CD1c-positive myeloid dendritic cell (primary cell): ENCODE data around the gene IDI1.
"Not testable (repeated sequence)": the region's sequence is repeated elsewhere in the genome, so short reads cannot be mapped to it uniquely, and the experiment has no call there.

Experiments used
- DNase-seq: peaks from one replicate; pipeline ENCODE4 v3.0.0-alpha.2; 2016; ENCODE audit errors: extremely low spot score

The IDI1 gene

DNA sequence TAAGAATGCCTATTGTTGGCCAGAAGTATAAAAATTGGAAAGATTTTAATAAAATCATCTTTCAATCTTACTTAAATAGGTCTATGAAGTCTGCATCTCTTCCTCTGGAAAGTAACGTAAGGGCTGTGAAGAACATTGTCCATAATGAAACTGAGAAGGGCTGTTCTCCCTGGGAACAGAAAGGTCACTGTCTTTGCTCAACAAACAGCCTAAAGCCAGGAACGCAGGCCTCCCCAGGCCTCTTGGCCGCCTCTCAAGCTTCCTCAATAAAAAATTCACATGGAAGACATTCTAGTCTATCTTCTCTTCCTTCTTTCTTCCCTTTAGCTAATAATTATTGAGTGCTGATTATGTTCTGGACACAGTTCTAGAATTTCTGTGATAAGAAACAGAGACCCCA lies 14.2 kb downstream of the IDI1 start:
- no peak for DNase-seq

DNA sequence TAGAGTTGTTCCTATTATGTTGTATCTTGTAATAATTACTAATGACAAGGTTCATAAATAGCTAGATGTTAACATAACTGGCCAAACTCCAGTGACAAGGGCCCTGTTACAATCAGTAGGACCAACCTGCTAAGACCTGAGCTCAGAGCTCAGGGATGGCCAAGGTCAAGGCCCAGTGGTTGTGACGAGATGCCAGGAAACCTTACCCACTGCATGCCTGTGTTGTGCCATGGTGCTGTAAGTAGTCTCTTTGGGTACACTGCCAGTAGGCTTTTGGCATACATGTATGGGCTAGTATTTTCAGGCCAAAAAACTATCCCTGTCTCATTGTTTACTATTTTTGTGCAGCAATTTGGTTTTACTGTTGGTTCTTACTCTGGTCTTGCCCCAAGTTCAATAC lies 15.3 kb downstream of the IDI1 start:
- DNase-seq: no peak

DNA sequence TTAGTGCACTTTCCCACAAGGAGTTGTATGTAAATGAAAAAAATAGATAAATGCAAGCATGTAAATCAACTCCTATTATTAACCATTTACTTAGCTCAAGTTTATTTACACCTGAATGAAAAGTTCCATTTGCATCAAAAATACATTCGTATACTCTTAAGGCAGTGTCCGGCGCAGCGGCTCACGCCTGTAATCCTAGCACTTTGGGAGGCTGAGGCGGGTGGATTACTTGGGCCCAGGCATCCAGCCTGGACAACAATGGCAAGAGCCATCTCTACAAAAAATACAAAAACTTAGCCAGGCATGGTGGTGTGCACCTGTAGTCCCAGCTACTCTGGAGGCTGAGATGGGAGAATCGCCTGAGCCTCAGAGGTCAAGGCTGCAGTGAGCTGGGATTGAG lies 19.1 kb downstream of the IDI1 start:
- DNase-seq: no peak

DNA sequence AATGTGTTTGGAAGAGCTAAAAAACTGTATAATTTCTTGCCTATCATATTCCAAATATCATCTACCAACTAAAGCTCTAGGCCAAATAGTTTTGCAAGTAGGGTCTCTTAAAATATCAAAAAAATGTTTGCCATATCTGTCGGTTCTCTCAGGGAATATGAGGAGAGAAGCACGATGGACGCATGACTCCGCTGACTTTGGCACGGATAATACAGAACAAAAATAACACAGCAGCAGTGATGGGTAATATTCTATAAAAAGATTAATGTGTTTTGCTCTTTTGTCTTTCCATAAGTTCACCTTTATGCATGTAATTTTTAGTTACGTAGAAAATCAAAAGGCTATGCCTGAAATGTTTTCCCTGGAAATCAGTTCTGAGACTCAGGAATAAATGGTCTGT lies 22.3 kb downstream of the IDI1 start:
- DNase-seq: no peak

DNA sequence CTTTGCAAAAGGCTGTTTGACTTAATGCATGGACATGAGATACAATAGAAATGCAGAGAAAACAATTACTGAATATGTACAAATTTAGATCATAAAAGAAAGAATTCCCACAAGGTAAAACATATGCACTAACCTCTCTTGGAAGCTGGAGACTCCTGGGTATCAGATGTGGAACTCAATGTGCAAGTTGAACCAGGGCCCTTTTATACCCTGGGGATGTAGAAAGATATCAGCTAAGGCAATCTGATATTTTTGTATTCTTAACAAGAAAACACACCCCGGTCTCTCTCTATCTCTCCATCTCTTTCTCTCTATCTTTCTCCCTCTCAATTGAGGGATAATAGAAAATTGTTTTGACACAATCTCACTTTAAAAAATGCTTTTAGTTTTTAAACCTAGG lies 23.2 kb downstream of the IDI1 start, which contains the start of gene IDI2:
Gene IDI2, minus strand, starts transcription at position 177 of the 400 bp plus-strand sequence. CDS start 1,136 bp downstream, outside the sequence.
- DNase-seq: no peak

DNA sequence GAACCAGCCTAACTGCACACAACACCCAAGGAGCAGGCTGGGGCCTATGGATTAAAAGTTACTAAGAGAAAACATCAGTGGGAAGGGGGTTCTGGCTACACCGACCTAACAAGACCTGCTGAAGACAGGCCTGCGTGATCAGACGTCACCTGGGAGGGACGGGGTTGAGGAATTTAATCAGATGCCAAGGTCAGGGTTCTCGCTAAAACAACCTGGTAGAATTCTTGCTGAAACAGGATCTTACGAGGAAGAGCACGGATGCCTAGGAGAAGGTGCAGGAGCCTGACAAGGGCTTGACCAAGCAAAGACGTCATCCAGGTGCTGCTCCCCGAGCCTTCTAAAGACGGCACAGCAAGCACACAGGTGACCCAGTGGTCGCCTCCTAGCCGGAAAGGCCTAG lies 24.8 kb downstream of the IDI1 start:
- no peak for DNase-seq

DNA sequence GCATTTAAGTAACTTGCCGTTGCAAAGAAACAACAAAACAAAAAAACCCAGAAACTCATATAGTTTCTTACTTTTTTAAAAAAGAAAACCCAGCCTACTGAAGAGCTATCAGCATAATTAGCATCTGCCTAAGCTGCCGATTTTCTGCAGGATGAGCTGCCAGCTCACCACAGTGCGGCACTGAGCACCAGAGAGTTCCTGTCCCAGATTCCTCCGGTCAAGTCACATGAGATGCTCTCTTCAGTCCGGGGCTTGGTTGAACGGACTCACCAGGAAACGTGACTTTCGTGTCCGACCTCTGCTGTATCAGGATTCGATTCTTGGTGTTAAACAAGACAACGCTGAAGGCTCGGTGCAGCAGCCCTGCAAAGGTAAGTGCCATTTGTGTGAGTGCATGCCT lies 26.5 kb downstream of the IDI1 start:
- DNase-seq: no peak

DNA sequence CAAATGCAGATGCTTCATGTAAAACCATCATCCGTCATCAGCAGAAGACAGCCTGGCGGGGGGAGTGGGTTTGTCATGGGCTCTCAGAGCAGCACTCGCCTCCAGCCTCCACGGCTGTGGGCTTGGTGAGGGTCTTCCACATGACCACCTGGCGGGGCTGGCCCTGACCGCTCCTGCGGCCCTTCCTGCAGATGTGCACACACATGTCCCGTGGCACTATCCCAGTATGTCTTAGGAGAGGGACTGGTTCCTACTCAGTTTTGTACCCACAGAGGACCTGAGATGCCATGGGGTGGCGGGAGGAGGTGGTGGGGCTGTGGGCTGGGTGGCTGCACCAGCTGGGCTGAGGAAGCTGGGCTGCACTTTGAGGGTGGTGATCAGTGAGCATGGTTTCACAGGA lies 28.0 kb downstream of the IDI1 start:
- DNase-seq: no peak

DNA sequence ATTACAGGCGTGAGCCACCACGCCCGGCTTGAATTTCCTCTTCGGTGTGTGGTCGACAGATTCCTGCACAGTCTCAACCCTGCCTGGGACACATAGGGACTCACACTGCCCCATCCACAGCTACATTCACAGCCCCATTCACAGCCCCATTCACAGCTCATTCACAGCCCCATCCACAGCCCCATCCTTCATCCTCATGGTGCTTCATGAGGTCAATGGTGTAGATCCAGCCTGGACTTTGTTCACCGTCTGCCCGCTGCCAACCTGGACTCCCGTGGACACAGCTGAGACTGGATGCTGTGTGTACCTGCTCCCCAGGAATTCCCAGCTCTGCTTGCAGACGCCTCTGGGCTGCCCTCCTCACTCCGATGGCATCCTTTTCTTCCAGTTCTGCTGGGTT lies 28.5 kb downstream of the IDI1 start:
- DNase-seq: no peak

DNA sequence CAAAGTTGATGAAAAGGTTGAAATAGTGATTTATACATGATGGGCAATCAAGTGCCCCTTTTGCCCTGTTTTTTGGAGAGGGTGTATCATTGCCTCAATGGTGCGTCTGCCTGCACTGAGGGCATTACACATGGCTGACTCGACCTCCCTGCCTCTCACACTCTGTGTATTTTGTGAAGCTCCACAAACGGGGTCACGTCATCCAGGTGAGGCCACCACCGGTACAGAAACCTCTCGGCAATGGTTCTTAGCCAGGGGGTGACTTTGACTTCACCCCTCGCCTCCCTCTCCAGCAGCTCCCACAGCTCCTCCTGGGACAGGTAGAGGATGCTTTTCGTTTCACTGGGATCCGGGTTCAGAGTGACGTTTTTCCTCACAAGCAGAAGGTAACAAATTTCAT lies 29.6 kb downstream of the IDI1 start:
- no peak for DNase-seq

DNA sequence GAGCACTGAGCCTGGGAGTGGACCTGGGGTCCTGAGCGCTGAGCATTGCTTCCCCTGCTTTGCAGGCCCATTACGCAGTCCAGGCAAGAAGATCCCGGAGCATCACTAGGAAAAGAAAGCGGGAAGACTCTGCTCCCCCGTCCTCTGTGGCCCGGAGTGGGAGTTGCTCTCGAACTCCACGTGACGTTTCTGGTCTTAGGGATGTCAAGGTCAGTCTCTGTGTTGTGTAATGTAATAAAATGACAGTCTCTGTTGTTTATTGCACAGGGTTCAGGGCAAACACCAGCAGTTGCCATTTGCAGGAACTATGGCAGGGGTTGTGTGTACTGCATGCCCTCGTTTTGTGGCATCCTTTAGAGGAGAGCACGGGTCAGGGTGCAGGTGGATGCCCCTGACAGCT lies 33.2 kb downstream of the IDI1 start:
- DNase-seq: no peak

DNA sequence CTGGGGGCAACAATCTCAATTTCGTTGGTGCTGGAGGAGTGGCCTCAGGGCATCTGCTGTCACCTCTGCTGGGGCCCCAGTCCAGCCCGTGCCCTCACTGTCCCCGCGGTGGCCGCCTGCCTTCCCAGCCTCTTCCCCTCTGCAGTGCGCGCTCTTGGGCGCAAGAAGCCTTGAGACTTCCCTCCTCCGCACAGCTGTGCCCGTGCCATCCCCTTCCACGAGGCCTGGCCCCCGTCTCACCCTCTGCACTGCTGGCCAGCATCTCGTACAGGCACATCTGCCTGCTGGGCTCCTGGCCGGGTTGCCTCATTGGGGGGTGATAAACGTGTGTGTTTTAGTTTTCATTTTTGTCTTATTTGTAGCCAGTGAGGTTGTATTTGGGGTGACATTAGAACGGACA lies 37.2 kb downstream of the IDI1 start:
- DNase-seq: no peak

DNA sequence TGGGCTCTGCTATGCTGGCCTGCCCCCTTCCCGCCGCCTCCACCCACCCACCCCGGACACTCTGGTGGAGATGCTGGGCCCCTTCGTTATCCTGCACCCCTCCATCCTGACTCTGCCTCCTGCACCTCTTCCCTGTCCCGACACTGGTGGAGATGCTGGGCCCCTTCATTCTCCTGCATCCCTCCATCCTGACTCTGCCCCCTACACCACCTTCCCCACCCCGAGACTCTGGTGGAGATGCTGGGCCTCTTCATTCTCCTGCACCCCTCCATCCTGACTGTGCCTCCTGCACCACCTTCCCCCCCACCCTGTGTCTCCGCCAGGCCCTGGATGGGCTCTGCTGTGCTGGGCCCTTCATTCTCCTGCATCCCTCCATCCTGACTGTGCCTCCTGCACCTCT lies 38.2 kb downstream of the IDI1 start:
- DNase-seq: no peak

DNA sequence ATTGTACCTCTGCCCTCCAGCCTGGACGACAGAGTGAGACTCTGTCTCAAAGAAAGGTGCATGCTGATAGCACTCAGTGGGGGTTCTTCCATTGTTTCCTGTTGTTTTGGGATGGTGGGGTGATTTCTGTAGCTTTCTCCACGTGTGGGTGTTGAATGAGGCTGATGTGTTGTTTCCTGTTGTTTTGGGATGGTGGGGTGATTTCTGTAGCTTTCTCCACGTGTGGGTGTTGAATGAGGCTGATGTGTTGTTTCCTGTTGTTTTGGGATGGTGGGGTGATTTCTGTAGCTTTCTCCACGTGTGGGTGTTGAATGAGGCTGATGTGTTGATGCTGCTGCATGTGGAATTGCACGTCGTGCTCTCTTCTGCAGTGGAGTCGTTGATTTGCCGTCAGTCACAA lies 39.0 kb downstream of the IDI1 start:
- not testable (repeated sequence) for DNase-seq

DNA sequence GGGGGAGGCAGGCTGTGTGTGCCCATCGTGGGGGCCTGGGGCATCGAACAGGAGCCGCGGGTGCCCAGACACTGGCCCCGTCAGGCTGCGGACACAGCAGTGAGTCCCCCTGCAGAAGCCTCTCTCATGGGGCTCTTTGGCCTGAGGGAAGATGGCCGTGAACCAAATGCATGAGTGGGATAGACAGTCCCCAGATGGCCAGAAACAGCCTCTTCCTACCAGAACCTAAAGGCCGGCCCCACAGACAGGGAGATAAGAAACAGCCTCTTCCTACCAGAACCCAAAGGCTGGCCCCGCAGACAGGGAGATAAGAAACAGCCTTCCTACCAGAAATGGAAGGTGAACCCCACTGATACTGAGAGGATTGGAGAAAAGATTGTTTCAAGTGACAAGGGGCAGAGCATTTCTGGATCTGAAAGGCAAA lies 39.8 kb downstream of the IDI1 start:
- no peak for DNase-seq

DNA sequence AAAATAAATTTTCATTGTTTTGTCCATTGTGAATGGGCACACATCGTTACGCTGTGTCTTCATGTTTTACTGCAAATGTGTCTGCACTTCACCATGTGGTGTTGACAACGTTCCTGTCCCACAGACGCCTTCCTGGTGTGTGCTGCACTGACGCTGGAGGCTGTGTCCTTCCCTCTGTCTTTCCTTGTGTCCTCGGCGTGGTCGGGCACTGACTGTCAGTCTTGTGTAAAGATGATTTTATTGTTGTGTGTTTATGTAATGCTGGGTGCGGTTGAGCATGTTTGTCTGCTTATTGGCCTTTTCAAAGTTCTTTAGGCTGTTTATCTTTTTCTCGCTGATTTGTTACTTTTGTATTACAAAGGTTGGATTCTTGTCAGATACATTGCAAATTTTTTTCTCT lies 41.3 kb downstream of the IDI1 start:
- DNase-seq: no peak

DNA sequence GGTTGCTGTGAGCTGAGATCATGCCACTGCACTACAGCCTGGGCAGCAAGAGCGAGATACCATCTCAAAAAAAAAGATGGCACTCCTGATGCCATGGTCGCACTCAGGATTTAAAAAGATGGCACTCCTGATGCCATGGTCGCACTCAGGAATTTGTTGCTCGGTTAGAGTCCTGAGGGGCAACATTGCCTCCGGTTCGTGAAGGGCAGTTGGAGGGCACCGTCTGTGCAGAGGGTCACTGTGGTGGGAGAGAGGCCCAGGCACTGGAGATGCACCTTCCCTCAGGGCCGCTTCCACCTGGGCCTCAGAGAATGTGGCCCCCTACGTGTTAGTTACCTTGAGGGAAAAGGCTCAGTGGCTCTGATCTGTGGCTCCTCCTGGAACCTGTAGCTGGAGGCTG lies 42.3 kb downstream of the IDI1 start:
- no peak for DNase-seq

DNA sequence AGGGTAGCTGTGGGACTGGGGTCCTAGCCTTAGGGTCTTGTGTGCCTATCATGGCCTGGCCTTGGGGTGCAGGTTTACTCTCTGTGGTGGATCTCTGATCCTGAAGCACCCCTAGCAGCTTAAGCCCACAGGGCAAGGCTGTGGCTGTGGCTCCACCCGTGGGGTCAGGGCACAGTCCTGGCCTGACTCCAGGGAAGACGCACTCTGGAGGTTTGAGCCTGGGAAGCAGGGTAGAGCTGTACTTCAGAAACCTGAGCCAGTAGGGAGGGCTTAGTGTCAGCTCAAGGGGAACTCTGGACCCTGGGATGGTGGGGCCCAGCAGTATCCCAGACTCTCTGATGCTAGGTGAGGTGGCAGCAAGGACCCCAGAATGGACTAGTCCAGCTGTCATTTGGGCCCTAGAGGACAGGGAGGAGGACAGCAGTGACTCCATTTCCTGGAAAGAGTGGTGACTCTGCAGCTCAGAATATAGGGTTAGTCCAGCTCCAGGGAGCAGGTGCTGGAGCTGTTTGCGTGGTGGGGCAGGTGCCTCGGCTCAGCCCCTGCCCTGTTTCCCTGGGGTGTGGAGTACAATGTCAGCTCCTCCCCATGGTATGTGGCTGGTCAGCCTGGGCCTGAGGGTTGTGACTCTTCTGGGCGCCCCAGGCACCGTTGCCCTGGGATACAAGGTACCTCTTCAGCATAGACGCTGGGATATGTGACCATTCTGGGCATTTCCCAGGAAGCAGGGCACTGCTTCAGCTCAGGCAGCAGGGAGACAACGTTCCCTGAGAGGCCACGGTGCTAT lies 44.8 kb downstream of the IDI1 start:
- no peak for DNase-seq

DNA sequence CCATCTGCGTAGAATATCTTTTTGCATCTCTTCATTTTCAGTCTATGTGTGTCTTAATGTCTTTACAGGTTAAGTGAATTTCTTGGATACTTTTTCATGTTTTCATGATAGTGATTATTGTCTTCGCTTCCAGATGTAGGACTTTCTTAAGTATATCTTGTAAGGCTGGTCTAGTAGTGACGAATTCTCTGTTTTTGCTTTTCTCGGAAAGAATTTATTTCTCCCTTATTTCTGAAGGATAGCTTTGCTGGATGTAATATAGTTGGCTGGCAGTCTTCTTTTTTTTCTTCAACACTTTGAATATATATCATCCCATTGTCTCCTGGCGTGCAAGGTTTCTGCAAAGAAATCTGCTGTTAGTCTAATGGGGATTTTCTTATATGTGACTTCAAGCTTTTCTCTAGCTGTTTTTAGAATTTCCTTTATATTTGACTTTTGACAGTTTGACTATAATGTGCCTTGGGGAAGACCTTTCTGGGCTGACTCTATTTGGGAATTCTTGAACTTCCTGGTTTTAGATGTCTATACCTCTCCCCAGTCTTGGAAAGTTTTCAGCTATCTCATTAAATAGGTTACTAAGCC lies 46.4 kb downstream of the IDI1 start:
- no peak for DNase-seq

DNA sequence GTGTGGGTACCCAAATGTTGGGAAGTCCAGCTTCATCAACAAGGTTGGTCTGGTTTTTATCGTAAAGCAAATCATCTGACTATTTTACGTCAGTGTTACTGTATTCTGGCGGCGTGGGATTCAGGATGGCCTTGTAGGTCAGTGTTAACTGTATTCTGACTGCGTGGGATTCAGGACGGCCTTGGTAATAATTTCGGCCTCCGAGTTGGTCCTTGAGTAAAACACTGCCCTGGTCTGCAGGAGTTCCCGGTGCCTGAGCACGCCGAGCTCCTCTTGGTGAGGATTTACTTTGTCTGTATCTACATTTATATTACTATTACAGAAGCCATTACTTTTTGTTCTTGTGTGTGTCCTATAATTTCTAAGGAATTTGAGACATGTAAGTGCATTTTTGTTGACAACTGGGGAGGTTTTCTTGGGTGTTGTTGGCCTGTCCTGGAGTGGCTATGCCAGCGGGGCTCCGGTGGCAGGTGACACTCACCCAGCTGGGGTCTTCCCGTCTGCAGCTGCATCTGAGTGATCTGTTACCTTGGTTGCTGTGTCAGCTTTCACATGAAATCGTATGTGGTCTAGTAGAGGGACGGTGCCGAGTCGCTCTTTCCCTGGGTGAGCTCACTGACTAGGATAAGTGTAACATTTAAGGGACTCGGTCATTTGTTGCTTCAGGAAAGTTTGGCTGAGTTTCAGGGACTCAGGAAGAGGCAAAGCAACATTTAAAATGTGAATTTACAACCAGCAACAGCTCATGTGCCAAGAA lies 51.5 kb downstream of the IDI1 start:
- no peak for DNase-seq

DNA sequence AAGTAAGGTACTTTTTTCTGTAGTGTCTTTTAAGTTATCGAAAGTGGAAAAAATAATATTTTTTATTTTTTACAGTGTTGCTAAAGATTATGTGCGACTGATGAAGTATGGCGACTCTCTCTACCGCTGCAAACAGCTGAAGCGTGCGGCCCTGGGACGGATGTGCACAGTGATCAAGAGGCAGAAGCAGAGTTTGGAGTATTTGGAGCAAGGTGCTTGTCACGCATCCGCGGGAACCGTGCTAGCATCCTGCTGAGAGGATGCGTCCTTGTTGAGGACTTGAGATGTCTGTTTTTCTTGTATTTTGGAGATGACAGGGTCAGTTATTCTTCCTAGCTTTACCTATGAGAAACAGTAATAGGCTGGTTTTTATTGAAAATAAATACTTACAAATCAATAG lies 52.9 kb downstream of the IDI1 start:
- DNase-seq: no peak

DNA sequence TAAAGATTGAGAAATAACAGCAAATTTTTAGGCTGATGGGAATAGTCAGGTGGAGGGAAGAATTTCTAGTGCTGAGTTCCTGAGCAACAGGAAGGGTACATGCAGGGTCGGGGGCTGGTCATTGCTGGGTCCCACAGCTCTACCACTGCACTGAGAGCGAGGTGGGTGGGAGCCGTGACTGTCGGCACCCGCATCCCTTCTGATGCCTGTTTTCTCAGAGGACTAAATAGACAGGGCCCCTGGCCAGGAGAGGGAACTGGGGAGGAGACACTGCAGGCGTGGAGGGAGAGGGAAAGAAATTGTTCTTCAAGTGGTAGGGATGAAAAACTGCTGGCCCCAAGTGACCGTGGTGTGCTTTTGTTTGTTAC lies 53.4 kb downstream of the IDI1 start:
- DNase-seq: no peak
